ENCODE measurements around the gene MDK. TPM values are rescaled to one million over a fixed set of nuclear protein-coding genes. Genes with fewer than 3 reads are reported as not detected.
A peak's percentile ranks its signal among the peaks of the same experiment; 100 is the strongest.
"Not testable (repeated sequence)": the region's sequence is repeated elsewhere in the genome, so short reads cannot be mapped to it uniquely, and the experiment has no call there.

The MDK gene
- total RNA-seq, 2 donors from 2014 or later, result 11.0 to 15.2 TPM

GRCh38 chr11:46363455-46364005 lies 17.9 kb upstream of the MDK start:
- peak; percentile 73 for DNase-seq
- intact Hi-C loops (cut with DNase I), result no loop called here
- ATAC-seq, result peak; percentile 46 to 67

- DNase-seq, result peak; percentile 21
Measured at GRCh38 chr11:46364056-46364455, 17.4 kb upstream of the MDK start.

GRCh38 chr11:46364791-46365190 lies 16.7 kb upstream of the MDK start:
- intact Hi-C loops (cut with DNase I), result no loop called here
- ATAC-seq (no peak), DNase-seq (no peak)

More at GRCh38 chr11:46364056-46364455, 17.4 kb upstream of the MDK start:
- ATAC-seq, result no peak
- intact Hi-C loops (cut with DNase I), result no loop called here

- peak; percentile 20 for DNase-seq
- intact Hi-C loops (cut with DNase I), result loop anchor here in 1 of 2 donors (2.0 kb wide), 1 partner anchor 13 kb away; no protein-coding TSS in a partner anchor
- ATAC-seq, result no peak
Measured at GRCh38 chr11:46366260-46366659, 15.2 kb upstream of the MDK start.

GRCh38 chr11:46366661-46367161 lies 14.8 kb upstream of the MDK start:
- peak; percentile 25 for DNase-seq
- intact Hi-C loops (cut with DNase I), result loop anchor here in 1 of 2 donors (2.0 kb wide), 1 partner anchor 14 kb away; no protein-coding TSS in a partner anchor
- no peak for ATAC-seq

- ATAC-seq (peak; percentile 44 to 58), DNase-seq (peak; percentile 77)
- intact Hi-C loops (cut with DNase I), result loop anchor here in 1 of 2 donors (2.0 kb wide), 1 partner anchor 15 kb away; no protein-coding TSS in a partner anchor
Measured at GRCh38 chr11:46367244-46367915, 14.1 kb upstream of the MDK start.

GRCh38 chr11:46367916-46368267 lies 13.6 kb upstream of the MDK start:
- ATAC-seq (no peak), DNase-seq (no peak)
- intact Hi-C loops (cut with DNase I), result loop anchor here in 1 of 2 donors (2.0 kb wide), 1 partner anchor 15 kb away; no protein-coding TSS in a partner anchor

GRCh38 chr11:46369458-46370152 lies 11.9 kb upstream of the MDK start:
- DNase-seq (peak; percentile 60), ATAC-seq (peak; percentile 32 to 50)
- intact Hi-C loops (cut with DNase I), result no loop called here

GRCh38 chr11:46370253-46370652 lies 11.2 kb upstream of the MDK start:
- ATAC-seq (no peak), DNase-seq (peak; percentile 20)
- intact Hi-C loops (cut with DNase I), result no loop called here

GRCh38 chr11:46371262-46371661 lies 10.2 kb upstream of the MDK start:
- ATAC-seq; intact Hi-C loops (cut with DNase I); DNase-seq: not testable (repeated sequence)

- intact Hi-C loops (cut with DNase I), result no loop called here
- no peak for DNase-seq
- no peak for ATAC-seq
Measured at GRCh38 chr11:46372086-46372485, 9.4 kb upstream of the MDK start.

GRCh38 chr11:46372501-46372900 lies 9.0 kb upstream of the MDK start:
- ATAC-seq; DNase-seq; intact Hi-C loops (cut with DNase I): not testable (repeated sequence)

GRCh38 chr11:46373787-46374740 lies 7.4 kb upstream of the MDK start:
- intact Hi-C loops (cut with DNase I), result no loop called here
- DNase-seq (no peak), ATAC-seq (no peak)

GRCh38 chr11:46374815-46375214 lies 6.7 kb upstream of the MDK start:
- intact Hi-C loops (cut with DNase I), result no loop called here
- no peak for DNase-seq
- ATAC-seq, result no peak

GRCh38 chr11:46375392-46376101 lies 5.9 kb upstream of the MDK start:
- intact Hi-C loops (cut with DNase I), result no loop called here
- no peak for DNase-seq
- ATAC-seq, result no peak

GRCh38 chr11:46376258-46377050 lies 5.0 kb upstream of the MDK start:
- intact Hi-C loops (cut with DNase I), result no loop called here
- no peak for ATAC-seq
- DNase-seq, result no peak

- no peak for ATAC-seq
- intact Hi-C loops (cut with DNase I), result no loop called here
- no peak for DNase-seq
Measured at GRCh38 chr11:46377290-46377689, 4.2 kb upstream of the MDK start.

GRCh38 chr11:46377831-46378230 lies 3.6 kb upstream of the MDK start:
- intact Hi-C loops (cut with DNase I), result no loop called here
- ATAC-seq (no peak), DNase-seq (no peak)

Data from left cardiac atrium (tissue), 4 donors.